ENCODE data around the gene MCRIP2. TPM values are rescaled to one million over a fixed set of nuclear protein-coding genes. Genes with fewer than 3 reads are reported as not detected.

The MCRIP2 gene
- total and polyA plus RNA-seq, 9 of the 15 experiments (the other 6 are each of a cell fraction or from before 2014, with no cell fraction given), result 0.80 to 120 (median 35.2) TPM

DNA sequence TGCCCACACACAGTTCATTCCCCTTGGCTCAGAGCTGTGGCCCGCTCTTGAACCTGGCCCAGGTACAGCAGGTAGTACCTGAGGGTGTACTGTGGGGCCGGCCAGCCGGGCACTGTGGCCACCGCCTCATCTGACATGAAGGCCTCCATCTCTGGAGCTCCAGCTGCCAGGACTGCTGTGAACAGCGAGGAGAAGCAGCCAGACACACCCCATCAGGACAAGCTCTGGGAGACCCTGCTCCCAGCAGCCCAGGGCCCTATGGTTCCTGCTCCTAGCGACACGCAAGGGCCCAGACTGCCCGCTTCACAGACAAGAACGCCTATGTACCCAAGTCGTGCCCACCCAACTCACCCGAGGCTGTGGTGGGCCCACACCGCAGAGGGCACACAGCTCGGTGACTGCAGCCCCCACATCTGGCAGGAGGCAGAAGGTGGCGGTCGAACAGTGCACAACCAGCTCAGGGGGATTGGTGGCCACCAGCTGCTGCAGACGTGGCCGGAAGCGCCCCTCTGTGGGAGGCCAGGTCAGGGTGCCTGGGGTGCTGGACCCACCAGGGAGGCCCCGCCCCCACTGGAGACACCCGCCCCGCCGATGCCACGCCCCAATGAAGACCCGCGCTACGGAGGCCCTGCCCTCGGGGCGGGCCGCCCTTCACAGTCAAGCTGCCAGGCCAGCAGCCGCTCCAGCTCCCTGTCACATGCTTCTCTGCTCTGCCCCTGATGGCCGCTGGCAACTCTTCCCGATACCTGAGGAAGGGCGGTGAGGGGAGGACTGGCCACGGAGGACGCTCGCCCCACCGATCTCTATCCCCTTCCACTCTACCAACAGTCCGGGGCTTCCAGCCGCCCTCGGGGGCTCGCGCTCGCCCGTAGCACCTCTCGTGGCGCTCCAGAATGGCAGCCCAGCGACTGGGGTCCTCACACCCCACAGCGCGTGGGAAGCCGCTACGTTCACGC lies 37.5 kb downstream of the MCRIP2 start (continued):
- TF ChIP-seq MAZ (CRISPR knock-in tag; conservative IDR thresholded peaks at IDR 0.05 in 1 of 2, IDR thresholded peaks at IDR 0.05 in 1 of 2), result peak in 1 of 2 experiments; percentile 15; a peak in 1 of 4 replicates
- no peak for TF ChIP-seq SMC3 (conservative IDR thresholded peaks at IDR 0.05; ENCODE audit: insufficient read depth, low read depth, low read length)
- TF ChIP-seq, protein P1, sequence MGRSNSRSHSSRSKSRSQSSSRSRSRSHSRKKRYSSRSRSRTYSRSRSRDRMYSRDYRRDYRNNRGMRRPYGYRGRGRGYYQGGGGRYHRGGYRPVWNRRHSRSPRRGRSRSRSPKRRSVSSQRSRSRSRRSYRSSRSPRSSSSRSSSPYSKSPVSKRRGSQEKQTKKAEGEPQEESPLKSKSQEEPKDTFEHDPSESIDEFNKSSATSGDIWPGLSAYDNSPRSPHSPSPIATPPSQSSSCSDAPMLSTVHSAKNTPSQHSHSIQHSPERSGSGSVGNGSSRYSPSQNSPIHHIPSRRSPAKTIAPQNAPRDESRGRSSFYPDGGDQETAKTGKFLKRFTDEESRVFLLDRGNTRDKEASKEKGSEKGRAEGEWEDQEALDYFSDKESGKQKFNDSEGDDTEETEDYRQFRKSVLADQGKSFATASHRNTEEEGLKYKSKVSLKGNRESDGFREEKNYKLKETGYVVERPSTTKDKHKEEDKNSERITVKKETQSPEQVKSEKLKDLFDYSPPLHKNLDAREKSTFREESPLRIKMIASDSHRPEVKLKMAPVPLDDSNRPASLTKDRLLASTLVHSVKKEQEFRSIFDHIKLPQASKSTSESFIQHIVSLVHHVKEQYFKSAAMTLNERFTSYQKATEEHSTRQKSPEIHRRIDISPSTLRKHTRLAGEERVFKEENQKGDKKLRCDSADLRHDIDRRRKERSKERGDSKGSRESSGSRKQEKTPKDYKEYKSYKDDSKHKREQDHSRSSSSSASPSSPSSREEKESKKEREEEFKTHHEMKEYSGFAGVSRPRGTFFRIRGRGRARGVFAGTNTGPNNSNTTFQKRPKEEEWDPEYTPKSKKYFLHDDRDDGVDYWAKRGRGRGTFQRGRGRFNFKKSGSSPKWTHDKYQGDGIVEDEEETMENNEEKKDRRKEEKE (IDR thresholded peaks at IDR 0.05; ENCODE audit: borderline replicate concordance in 1 of 2, control insufficient read depth in 1 of 2, low read depth in 2 of 2, low read length in 1 of 2), result no peak
- TF ChIP-seq TOE1 (IDR thresholded peaks at IDR 0.05; ENCODE audit: borderline replicate concordance), result peak; percentile 10; the same call in 1 of the 2 replicates
- TF ChIP-seq TOE1 (CRISPR knock-in tag; IDR thresholded peaks at IDR 0.05; ENCODE audit: borderline replicate concordance, low read depth), result no peak
- TF ChIP-seq SMARCA4 (IDR thresholded peaks at IDR 0.05), result peak; percentile 17; the same call in 1 of the 2 replicates
- no peak for TF ChIP-seq ZNF707 (CRISPR knock-in tag; conservative IDR thresholded peaks at IDR 0.05)
- no peak for TF ChIP-seq ZNF583 (CRISPR knock-in tag; IDR thresholded peaks at IDR 0.05)
- no peak for TF ChIP-seq NFIX (CRISPR knock-in tag; IDR thresholded peaks at IDR 0.05; ENCODE audit: low read depth)
- TF ChIP-seq U2AF2 (optimal IDR thresholded peaks at IDR 0.05; ENCODE audit: low read depth, low read length), result no peak
- TF ChIP-seq HNRNPLL (IDR thresholded peaks at IDR 0.05; ENCODE audit: low read depth, low read length, poor library complexity, severe bottlenecking), result no peak
- peak; percentile 37; the same call in 1 of the 2 replicates for TF ChIP-seq POLR2AphosphoS5 (IDR thresholded peaks at IDR 0.05; ENCODE audit: control insufficient read depth, insufficient read depth, low read depth, low read length)
- TF ChIP-seq SOX6 (IDR thresholded peaks at IDR 0.05), result no peak
- no peak for TF ChIP-seq NR4A1 (CRISPR knock-in tag; IDR thresholded peaks at IDR 0.05)
- TF ChIP-seq NR4A1 (tag; IDR thresholded peaks at IDR 0.05), result no peak
- TF ChIP-seq, protein P2, sequence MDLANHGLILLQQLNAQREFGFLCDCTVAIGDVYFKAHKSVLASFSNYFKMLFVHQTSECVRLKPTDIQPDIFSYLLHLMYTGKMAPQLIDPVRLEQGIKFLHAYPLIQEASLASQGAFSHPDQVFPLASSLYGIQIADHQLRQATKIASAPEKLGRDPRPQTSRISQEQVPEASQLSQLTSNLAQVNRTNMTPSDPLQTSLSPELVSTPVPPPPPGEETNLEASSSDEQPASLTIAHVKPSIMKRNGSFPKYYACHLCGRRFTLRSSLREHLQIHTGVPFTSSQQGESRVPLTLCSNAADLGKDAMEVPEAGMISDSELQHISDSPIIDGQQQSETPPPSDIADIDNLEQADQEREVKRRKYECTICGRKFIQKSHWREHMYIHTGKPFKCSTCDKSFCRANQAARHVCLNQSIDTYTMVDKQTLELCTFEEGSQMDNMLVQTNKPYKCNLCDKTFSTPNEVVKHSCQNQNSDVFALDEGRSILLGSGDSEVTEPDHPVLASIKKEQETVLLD (IDR thresholded peaks at IDR 0.05), result peak; percentile 40; the same call in 1 of the 2 replicates
- peak; percentile 11; the same call in 1 of the 2 replicates for TF ChIP-seq HDAC2 (IDR thresholded peaks at IDR 0.05)
- peak; percentile 26; the same call in 1 of the 2 replicates for TF ChIP-seq RAD51 (IDR thresholded peaks at IDR 0.05; ENCODE audit: borderline replicate concordance, low read depth)
- TF ChIP-seq, protein P3, sequence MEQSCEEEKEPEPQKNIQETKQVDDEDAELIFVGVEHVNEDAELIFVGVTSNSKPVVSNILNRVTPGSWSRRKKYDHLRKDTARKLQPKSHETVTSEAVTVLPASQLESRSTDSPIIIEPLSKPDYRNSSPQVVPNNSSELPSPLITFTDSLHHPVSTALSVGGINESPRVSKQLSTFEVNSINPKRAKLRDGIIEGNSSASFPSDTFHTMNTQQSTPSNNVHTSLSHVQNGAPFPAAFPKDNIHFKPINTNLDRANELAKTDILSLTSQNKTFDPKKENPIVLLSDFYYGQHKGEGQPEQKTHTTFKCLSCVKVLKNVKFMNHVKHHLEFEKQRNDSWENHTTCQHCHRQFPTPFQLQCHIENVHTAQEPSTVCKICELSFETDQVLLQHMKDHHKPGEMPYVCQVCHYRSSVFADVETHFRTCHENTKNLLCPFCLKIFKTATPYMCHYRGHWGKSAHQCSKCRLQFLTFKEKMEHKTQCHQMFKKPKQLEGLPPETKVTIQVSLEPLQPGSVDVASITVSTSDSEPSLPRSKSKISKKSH (CRISPR knock-in tag; IDR thresholded peaks at IDR 0.05), result no peak
- peak; percentile 49 for TF ChIP-seq TAF1 (IDR thresholded peaks at IDR 0.05; ENCODE audit: control insufficient read depth, extremely low read depth, insufficient read depth, low read length, severe bottlenecking)
- TF ChIP-seq HCFC1 (IDR thresholded peaks at IDR 0.05; ENCODE audit: low read depth, low read length), result no peak
